Glomerular endothelial cell (primary cell): ENCODE data around the gene FBLN2. TPM values are rescaled to one million over a fixed set of nuclear protein-coding genes. Genes with fewer than 3 reads are reported as not detected.

Source experiments
- DNase-seq: peaks from one replicate; pipeline ENCODE4 v3.0.0-alpha.2; 2011; ENCODE audit warnings: low read depth, low spot score; ENCODE audit errors: extremely low read depth
- total RNA-seq: library from RNA; depleted of rRNA; stranded (reverse); fragments of >200 nt; gene quantifications from 2 replicates; pipeline ENCODE4 v1.2.3, GENCODE V29; 2015

FBLN2 gene
- total RNA-seq, 1 donor from 2014 or later: 14.2 TPM

GRCh38 chr3:13596426-13597205 lies 47.7 kb downstream of the FBLN2 start:
- no peak for DNase-seq

DNA sequence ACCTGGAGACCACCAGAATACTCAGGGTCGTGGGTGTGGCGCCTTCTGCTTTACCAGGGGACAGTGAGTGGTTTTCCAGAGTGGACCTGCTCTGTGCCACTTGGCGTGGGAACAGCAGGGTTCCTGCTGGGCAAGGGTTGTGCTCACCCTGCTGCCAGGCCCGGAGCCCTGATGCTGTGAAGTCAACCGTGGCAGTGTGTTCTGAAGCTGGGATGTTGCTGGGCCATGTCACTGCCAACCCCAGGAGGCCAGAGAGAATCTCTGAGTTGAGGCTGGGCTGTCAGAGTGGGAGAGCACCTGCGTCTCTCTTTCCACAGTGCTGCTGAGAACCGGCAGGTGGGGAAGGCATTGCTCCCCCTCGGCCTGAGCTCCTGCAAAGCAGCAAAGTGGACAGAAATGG lies 48.7 kb downstream of the FBLN2 start:
- DNase-seq: no peak

- DNase-seq: no peak
These were observed 49.3 kb downstream of the FBLN2 start for GRCh38 chr3:13598201-13598600.

GRCh38 chr3:13598926-13599886 lies 50.3 kb downstream of the FBLN2 start:
- DNase-seq: no peak

DNA sequence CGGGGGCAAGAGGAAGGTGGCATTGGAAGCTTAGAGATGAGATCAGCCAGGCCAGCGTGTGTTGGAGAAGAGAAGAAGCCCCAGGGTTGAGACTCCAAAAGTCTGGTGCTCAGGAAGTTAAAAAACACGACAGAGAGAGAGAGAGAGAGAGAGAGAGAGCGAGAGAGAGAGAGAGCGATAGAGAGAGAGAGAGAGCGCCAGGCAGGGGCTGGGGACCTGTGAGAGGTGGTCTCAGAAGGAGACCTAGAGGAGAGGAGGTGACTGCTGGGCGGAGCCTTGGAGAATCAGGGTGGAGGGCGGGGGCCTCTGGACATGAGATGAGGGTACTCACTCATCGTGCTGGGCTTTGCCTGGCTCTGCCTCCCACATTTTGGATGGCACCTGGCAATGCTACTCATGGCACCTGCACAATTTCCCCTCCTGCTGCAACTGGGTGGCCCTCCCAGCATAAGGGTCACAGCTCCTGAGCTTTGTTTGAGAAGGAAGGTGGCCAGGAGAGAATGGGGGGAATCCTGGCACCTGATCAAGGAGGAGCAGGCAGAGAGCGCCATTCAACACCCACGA lies 51.0 kb downstream of the FBLN2 start:
- no peak for DNase-seq

DNA sequence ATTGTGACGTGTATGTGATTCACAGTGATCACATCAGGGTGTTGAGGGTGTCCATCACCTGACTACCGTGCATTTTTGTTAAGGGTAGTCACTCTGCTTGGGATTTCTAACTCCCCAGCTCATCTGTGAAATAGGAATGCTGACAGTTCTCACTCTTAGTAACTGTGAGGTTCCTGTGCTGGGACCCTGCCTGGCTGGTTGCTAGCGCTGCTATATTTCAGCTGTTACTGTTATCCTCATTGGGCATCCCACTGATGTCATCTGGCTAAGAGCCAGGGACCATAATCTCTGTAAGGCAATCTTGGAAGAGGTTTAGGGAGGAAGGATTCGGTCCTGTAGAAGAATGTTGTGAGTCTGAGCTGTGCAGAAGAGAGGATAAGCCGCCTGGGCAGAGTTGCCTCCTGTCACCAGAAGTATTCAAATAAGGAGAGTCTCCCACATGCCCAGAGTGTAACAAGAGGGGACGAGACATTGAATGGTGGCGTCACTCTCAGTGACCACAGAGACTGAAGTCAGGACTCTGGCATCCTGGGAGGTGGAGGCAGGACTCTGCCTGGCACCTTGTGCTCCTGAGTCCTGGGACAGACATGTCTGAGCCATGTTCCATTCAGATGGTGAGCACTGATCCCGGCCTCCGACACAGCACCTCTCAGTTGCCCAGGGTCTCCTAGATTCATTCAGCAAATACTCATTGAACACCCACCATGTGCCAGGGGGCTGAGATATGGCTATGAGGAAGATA lies 52.2 kb downstream of the FBLN2 start:
- no peak for DNase-seq

- DNase-seq: no peak
These were observed 52.8 kb downstream of the FBLN2 start for GRCh38 chr3:13601692-13602080.

GRCh38 chr3:13605555-13605954 lies 56.6 kb downstream of the FBLN2 start:
- DNase-seq: no peak

- no peak for DNase-seq
These were observed 59.1 kb downstream of the FBLN2 start for GRCh38 chr3:13607821-13608597.

DNA sequence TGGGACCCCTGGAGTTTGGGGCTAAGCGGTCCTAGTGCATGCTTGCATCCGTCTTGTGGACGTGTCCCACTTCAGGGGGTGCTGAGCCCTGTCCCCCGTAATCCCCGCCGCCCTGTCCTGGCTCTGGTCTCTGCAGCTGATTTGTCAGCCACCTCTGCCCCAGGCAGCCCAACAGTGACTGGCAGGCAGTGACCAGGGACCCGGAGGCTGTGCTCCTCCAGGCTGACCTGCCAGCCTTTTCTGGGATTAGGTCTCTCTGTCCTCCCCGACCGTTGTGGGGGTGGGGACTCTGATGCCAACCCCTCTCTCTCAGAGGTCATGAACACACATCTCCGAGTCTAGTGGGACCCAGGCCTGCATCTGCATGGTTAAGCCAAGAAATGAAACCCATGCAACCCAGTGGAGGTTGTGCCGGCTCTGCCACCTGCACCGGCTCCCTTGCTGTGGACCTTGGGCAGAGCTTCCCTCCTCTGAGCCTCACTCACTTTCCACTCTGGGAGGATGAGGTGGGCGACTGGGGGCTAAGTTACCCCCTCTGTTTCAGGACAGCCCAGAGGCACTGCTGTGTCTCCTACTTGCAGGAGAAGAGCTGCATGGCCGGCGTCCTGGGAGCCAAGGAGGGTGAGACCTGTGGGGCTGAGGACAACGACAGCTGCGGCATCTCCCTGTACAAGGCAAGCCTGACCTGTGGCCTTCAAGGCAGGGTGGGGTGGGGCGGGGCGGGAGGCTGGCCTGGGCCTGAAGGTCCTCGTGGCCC lies 60.2 kb downstream of the FBLN2 start:
- no peak for DNase-seq

DNA sequence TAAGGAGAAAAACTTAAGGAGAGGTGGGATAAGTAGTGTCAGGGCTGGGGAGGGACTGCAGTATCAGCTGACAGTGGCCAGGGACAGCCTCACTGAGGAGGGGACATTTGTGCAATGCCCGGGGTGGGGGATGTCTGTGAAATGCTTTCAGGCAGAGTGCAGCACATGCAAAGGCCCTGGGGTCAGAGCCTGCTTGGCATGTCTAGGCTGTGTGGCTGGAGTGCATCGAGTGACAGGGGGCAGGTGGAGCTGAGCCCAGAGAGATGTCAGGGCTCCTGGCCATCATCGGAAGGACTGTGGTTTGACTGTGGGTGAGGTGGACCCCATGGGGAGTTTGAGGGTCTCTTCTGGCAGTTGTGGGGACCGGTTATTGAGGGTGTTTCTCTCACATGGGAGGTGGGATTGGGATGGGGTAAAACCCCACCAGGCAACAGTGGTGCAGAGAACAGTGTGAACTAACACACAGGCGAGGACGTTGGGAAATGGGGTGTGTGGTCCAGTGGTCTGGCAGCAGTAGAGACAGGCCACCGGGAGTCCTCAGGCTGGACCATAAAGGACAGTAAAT lies 61.2 kb downstream of the FBLN2 start:
- DNase-seq: no peak

DNA sequence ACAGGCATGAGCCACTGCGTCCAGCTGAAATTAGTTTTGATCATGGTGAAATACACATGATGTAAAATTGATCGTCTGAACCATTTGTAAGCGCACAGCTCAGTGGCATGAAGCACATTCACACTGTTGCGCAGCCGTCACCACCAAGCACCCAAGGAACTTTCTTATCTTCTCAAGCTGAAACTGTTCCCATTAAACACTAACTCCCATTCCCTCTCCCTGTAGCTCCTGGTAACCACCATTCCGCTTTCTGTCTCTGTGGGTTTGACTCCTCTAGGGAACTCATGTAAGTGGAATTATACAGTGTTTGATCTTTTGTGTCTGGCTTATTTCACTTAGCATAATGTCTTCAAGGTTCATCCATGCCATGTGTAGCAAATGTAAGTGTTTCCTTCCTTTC lies 62.3 kb downstream of the FBLN2 start:
- DNase-seq: no peak

DNA sequence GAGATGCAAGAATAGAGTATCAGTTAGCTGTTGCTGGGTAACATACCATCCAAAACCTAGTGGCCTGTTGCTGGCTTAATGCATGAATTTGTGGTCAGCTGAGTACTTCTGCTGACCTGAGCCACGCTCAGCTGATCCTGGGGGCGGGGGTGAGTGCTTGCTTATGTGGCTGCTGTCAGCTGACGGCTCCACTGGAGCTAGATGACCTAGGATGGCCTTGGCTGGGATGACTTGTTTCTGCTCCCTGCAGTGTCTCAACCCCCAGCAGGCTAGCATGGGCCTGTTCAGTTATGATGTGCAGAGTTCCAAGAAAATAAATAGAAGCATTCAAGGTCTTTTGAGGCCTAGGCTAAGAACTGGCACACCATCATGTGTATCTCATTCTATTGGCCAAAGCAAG lies 63.9 kb downstream of the FBLN2 start:
- DNase-seq: no peak

GRCh38 chr3:13613343-13614190 lies 64.6 kb downstream of the FBLN2 start:
- no peak for DNase-seq

DNA sequence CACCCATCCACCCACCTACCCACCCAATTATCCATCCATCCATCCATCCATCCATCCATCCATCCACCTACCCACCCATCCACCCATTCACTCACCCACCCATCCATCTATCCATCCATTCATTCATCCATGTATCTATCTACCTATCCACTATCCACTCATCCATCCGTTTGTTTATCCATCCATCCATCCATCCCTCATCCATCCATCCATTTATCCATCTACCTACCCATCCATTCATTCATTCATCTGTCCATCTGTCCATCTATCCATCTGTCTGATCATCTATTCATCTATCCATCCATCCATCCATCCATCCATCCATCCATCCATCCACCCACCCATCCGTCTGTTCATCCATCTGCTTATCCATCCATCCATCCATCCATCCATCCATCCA lies 65.7 kb downstream of the FBLN2 start:
- no peak for DNase-seq

DNA sequence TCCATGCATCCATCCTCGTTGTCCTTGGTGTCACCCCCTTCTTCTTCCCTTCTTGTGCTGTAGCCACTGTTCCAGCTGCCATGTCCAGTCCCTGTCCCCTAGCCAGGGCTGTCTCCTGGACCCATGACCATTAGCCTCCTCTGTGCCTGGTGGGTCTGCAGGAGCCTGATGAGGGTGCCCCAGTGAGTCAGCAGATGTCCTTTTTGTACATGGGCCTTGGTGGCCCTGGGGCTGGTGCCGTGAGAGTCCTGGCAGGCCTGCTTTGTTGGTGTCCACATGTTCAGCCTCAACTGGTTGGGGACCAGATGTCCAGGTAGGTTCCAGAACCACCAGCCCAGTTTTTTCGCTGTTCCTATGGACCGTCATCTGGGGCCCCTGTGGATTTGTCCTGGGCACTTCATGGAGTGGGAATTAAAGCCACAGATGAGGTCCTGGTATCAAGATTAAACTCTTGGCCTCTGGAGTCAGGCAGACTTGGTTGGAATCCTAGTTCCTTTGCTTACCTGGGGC lies 66.1 kb downstream of the FBLN2 start:
- no peak for DNase-seq

DNA sequence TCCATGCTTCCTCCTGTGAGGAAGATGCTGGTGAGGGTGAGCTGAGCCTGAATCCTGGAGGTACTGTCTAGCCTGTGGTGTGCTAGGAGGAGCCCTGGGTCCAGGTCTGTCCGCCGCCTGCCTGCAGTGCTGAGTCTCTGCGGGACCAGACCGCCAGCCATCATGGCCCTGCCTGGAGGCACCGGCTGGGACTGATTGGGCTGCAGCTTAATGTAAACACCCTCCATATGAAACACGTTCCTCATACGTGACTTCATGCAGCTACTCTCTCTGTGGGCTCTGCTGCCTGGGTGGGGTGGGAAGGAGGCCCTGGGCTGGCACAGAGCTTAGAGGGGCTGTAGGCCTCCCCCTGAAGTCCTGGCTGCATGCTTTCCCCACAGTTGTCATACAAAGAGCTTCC lies 67.4 kb downstream of the FBLN2 start:
- DNase-seq: no peak
